ENCODE results near the gene BCL10. TPM values are rescaled to one million over a fixed set of nuclear protein-coding genes. Genes with fewer than 3 reads are reported as not detected.

Gene BCL10
- total RNA-seq, 1 experiment from 2014 or later = 24.2 TPM

DNA sequence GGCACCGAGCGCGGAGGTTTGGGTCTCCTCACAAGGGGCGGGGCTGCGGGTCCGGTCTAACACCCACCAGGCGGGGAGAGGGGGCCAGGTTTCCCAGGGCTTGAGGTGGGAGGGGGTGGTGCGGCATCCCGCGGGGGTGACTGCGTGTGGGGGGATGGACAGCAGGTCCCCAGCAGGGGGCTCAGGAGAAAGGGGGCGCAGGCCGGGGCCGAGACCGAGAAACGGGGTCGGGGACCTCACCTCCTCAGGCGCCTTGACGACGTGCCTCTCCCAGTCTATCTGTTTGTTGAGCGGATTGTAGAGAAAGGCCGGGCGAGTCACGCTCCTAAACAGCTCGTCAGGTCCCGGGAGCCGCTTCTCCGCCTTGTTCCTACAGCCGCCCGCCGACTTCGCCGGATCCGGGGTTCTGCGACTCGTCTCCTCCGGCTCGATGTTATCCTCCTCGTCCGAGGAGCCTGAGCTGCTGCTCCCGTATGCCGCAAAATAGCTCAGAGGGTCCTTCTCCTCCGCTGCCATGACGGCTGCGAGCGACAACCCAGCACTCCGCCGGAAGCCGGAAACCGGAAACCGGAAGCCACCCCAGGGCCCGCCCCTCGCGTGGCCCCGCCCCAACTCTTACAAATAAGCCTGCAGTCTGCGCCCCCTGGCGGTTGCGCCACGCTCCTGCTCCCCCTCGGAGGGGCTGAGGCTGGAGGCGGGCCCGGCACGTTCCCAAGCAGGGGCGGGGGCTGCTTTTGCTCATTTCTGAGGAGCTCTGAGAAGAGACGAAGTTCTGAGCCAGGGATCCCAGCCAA lies 17.1 kb downstream of the BCL10 start, which contains the start of gene C1orf52 (continued):
- TF ChIP-seq TP53 (CRISPR knock-in tag; IDR thresholded peaks at IDR 0.05) = no peak
- 0 out of 2 replicates have a peak, but pooled peaks have one; percentile 37 for TF ChIP-seq ESRRA (CRISPR knock-in tag; IDR thresholded peaks at IDR 0.05; ENCODE audit: borderline replicate concordance)
- TF ChIP-seq ERG (CRISPR knock-in tag; IDR thresholded peaks at IDR 0.05) = no peak
- peak; percentile 99 for TF ChIP-seq CTCF (IDR thresholded peaks at IDR 0.05)
- no peak for TF ChIP-seq SOX15 (CRISPR knock-in tag; IDR thresholded peaks at IDR 0.05)
- no peak for TF ChIP-seq ZBTB21 (CRISPR knock-in tag; IDR thresholded peaks at IDR 0.05; ENCODE audit: borderline replicate concordance)
- TF ChIP-seq, protein P1, sequence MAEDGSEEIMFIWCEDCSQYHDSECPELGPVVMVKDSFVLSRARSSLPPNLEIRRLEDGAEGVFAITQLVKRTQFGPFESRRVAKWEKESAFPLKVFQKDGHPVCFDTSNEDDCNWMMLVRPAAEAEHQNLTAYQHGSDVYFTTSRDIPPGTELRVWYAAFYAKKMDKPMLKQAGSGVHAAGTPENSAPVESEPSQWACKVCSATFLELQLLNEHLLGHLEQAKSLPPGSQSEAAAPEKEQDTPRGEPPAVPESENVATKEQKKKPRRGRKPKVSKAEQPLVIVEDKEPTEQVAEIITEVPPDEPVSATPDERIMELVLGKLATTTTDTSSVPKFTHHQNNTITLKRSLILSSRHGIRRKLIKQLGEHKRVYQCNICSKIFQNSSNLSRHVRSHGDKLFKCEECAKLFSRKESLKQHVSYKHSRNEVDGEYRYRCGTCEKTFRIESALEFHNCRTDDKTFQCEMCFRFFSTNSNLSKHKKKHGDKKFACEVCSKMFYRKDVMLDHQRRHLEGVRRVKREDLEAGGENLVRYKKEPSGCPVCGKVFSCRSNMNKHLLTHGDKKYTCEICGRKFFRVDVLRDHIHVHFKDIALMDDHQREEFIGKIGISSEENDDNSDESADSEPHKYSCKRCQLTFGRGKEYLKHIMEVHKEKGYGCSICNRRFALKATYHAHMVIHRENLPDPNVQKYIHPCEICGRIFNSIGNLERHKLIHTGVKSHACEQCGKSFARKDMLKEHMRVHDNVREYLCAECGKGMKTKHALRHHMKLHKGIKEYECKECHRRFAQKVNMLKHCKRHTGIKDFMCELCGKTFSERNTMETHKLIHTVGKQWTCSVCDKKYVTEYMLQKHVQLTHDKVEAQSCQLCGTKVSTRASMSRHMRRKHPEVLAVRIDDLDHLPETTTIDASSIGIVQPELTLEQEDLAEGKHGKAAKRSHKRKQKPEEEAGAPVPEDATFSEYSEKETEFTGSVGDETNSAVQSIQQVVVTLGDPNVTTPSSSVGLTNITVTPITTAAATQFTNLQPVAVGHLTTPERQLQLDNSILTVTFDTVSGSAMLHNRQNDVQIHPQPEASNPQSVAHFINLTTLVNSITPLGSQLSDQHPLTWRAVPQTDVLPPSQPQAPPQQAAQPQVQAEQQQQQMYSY (CRISPR knock-in tag; IDR thresholded peaks at IDR 0.05) = no peak
- TF ChIP-seq SMAD4 (CRISPR knock-in tag; IDR thresholded peaks at IDR 0.05) = no peak
- TF ChIP-seq EMX1 (CRISPR knock-in tag; IDR thresholded peaks at IDR 0.05) = no peak
- TF ChIP-seq, protein P2, sequence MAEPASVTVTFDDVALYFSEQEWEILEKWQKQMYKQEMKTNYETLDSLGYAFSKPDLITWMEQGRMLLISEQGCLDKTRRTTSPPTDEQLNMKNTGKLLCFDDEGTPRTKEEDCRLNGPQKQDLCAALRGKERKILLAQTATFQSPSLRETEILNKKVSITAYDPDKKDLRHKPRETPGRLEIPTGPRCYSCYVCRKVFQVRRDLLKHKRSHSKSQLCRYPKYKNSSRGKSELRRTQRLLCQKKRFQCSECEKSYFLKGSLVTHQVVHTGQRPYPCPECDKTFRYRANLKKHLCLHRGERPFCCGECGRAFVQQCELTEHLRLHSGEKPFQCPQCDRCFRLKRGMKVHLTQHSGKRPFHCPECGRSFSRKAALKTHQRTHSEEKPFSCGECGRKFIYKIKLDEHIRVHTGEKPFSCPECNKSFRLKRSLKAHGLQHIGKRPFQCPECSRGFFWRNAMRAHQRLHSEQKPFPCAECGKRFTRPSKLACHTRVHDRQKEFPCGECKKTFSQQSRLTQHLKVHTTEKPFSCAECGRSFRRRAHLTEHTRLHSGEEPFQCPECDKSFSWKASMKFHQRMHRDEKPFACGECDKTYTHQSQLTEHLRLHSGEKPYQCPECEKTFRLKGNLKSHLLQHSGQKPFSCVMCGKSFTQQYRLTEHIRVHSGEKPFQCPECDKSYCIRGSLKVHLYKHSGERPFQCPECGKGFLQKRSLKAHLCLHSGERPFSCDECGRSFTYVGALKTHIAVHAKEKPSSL (CRISPR knock-in tag; conservative IDR thresholded peaks at IDR 0.05) = no peak
- TF ChIP-seq ATF2 (CRISPR knock-in tag; IDR thresholded peaks at IDR 0.05; ENCODE audit: borderline replicate concordance, low read depth) = no peak
- no peak for TF ChIP-seq ZNF512 (CRISPR knock-in tag; IDR thresholded peaks at IDR 0.05; ENCODE audit: borderline replicate concordance)
- TF ChIP-seq ZNF121 (CRISPR knock-in tag; IDR thresholded peaks at IDR 0.05) = no peak
- no peak for TF ChIP-seq ZBTB43 (CRISPR knock-in tag; IDR thresholded peaks at IDR 0.05)
- TF ChIP-seq ELF4 (CRISPR knock-in tag; IDR thresholded peaks at IDR 0.05; ENCODE audit: low read depth) = no peak
- TF ChIP-seq, protein P3, sequence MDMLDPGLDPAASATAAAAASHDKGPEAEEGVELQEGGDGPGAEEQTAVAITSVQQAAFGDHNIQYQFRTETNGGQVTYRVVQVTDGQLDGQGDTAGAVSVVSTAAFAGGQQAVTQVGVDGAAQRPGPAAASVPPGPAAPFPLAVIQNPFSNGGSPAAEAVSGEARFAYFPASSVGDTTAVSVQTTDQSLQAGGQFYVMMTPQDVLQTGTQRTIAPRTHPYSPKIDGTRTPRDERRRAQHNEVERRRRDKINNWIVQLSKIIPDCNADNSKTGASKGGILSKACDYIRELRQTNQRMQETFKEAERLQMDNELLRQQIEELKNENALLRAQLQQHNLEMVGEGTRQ (CRISPR knock-in tag; IDR thresholded peaks at IDR 0.05) = peak; percentile 34; the same call in 1 of the 2 replicates
- TF ChIP-seq, protein P4, sequence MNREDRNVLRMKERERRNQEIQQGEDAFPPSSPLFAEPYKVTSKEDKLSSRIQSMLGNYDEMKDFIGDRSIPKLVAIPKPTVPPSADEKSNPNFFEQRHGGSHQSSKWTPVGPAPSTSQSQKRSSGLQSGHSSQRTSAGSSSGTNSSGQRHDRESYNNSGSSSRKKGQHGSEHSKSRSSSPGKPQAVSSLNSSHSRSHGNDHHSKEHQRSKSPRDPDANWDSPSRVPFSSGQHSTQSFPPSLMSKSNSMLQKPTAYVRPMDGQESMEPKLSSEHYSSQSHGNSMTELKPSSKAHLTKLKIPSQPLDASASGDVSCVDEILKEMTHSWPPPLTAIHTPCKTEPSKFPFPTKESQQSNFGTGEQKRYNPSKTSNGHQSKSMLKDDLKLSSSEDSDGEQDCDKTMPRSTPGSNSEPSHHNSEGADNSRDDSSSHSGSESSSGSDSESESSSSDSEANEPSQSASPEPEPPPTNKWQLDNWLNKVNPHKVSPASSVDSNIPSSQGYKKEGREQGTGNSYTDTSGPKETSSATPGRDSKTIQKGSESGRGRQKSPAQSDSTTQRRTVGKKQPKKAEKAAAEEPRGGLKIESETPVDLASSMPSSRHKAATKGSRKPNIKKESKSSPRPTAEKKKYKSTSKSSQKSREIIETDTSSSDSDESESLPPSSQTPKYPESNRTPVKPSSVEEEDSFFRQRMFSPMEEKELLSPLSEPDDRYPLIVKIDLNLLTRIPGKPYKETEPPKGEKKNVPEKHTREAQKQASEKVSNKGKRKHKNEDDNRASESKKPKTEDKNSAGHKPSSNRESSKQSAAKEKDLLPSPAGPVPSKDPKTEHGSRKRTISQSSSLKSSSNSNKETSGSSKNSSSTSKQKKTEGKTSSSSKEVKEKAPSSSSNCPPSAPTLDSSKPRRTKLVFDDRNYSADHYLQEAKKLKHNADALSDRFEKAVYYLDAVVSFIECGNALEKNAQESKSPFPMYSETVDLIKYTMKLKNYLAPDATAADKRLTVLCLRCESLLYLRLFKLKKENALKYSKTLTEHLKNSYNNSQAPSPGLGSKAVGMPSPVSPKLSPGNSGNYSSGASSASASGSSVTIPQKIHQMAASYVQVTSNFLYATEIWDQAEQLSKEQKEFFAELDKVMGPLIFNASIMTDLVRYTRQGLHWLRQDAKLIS (CRISPR knock-in tag; IDR thresholded peaks at IDR 0.05; ENCODE audit: borderline replicate concordance) = no peak
- no peak for TF ChIP-seq TEAD1 (CRISPR knock-in tag; IDR thresholded peaks at IDR 0.05)
- TF ChIP-seq NR3C1 (CRISPR knock-in tag; conservative IDR thresholded peaks at IDR 0.05; ENCODE audit: low read depth) = 0 out of 2 replicates have a peak, but pooled peaks have one; percentile 32

Data from WTC11 (cell line).